GM11168 (cell line): ENCODE results near the gene TRIM22.

Source experiments
- in situ Hi-C: fragments of 300-500 bp; cut with MboI; formaldehyde crosslinking; loops from one replicate; pipeline ENCODE4 v1.12.0; 2022; ENCODE audit warnings: low sequenced_read_pairs; ENCODE audit not compliant: unreplicated experiment

TRIM22 gene

DNA sequence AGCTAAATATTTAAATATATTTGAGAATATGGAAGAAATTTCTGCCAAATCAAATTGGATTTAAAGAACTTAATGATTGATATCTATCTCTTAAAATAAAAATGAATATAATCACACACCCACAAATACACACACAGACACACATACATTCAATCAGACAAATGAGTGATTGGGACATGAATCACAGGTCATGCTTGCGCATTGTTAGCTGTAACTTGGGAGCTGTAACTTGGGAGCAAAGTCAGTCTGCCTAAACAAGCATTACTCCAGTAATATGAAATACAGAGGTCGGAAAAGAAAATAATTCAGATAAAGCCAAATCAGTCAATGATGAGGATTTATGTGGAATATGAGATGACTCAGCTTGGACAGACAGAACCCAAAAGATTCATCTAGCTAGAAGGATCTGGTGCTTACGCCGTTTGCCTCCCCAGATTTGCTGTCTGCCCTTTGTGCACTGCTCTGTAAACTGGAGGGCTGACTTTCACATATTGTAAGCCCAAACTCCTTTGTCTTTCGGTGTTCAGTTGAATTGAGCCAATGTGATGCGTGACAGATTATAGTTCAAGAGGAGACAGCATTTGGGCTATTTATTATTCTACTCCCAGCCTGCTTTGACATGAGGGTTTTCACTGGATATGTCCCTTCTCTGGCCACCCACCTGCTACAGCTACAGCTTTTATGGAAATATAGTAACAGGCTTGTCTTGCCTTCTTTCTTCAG is 48.2 kb downstream of the TRIM22 start:
- in situ Hi-C loops, result no loop called here

DNA sequence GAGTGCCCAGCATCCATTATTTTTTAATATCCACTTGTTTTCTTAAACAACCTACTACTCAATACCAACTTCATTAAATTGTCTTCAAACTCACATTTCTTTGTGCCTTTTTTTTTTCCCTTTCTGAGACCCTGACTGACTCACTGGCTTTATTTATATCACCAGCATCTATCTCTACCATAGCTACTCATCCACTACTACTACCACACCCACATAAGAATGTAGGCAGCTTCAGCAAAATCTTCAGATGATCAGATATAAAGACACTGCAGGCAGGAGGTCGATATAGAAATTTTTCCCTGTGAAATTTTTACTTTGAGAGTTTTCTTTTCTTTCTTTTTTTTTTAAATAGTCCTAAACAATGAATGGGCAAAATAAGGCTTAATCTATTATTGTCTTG is 48.8 kb downstream of the TRIM22 start:
- in situ Hi-C loops, result no loop called here

- in situ Hi-C loops, result no loop called here
These were observed 57.0 kb downstream of the TRIM22 start for GRCh38 chr11:5746614-5747013.

GRCh38 chr11:5749836-5750235 is 60.2 kb downstream of the TRIM22 start:
- in situ Hi-C loops, result no loop called here

GRCh38 chr11:5753943-5754342 is 64.4 kb downstream of the TRIM22 start, which contains the start of gene OR52N4:
OR52N4 (plus strand) TSS chr11:5754243; CDS start chr11:5754741, 498 bp downstream.
- in situ Hi-C loops, result no loop called here
